ENCODE results near the gene CLEC1B. TPM values are rescaled to one million over a fixed set of nuclear protein-coding genes. Genes with fewer than 3 reads are reported as not detected.

The CLEC1B gene
- total and polyA plus RNA-seq, 10 of the 15 experiments (the other 5 are each of a cell fraction or from before 2014, with no cell fraction given): not detected

- TF ChIP-seq, protein P1, sequence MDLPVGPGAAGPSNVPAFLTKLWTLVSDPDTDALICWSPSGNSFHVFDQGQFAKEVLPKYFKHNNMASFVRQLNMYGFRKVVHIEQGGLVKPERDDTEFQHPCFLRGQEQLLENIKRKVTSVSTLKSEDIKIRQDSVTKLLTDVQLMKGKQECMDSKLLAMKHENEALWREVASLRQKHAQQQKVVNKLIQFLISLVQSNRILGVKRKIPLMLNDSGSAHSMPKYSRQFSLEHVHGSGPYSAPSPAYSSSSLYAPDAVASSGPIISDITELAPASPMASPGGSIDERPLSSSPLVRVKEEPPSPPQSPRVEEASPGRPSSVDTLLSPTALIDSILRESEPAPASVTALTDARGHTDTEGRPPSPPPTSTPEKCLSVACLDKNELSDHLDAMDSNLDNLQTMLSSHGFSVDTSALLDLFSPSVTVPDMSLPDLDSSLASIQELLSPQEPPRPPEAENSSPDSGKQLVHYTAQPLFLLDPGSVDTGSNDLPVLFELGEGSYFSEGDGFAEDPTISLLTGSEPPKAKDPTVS (IDR thresholded peaks at IDR 0.05; ENCODE audit: low read depth, low read length): no peak
Measured at GRCh38 chr12:10012630-10013330, 13.9 kb upstream of the CLEC1B start (continued).

DNA sequence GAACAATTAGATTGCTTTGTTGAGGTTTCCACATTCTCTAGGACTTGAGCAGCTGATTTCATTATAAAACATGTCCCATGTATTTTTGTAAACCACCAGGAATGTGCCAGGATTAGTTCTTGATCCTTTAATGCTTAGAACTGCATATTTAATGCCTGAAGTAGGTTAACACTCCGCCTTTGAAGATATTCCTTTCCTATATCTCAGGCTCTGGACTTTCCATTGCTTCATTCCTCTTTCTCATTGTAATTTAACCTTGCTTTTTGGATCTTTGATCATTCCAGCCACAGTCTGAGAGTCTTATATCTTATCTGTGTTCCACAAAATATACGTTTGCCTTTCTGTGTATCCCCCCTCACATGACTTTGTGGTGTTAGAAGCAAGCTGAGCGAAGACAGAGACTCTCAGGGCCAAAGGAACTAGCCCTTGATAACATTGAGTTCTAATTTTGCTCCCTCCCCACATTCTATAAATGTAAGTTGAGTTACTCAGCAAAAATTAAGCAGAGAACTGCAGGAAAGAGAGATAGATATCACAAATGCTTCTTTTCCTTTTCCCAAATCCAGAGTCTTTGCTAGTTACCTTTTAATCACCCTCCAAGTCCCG lies 2.4 kb upstream of the CLEC1B start:
- in situ Hi-C loops (cut with MboI) (no loop called here), intact Hi-C loops (cut with micrococcal nuclease; ENCODE audit: unreplicated experiment) (no loop called here)
- Histone ChIP-seq H3K4me3 (no peak overlapping the region), H3K36me3 (ENCODE audit: control insufficient read depth in 2 of 2, insufficient read depth in 2 of 2, low read length in 1 of 2) (no peaks in the 10 kb centered on the region), H3K4me1 (ENCODE audit: control insufficient read depth, insufficient read depth, low read length) (no peaks in the 10 kb centered on the region), H3K4me2 (ENCODE audit: control insufficient read depth, insufficient read depth) (no peak overlapping the region), H3K79me2 (ENCODE audit: control insufficient read depth, insufficient read depth, low read length) (no peaks in the 10 kb centered on the region), H3K27me3 (replicated peaks in 1 of 2; ENCODE audit: control insufficient read depth in 2 of 2, insufficient read depth in 2 of 2, low read length in 1 of 2) (peaks cover 0 to 2% of the 10 kb centered on the region in 2 experiments; a peak in 2 of 4 replicates), H2AFZ (ENCODE audit: control insufficient read depth, low read depth, low read length) (no peak overlapping the region), H3K9ac (ENCODE audit: control insufficient read depth, insufficient read depth, low read length) (no peak overlapping the region), H3K27ac (ENCODE audit: control insufficient read depth, insufficient read depth) (no peak overlapping the region), H3K9me3 (replicated peaks; ENCODE audit: control insufficient read depth, insufficient read depth, low read length) (no peaks in the 10 kb centered on the region), H4K20me1 (ENCODE audit: control insufficient read depth, insufficient read depth) (no peaks in the 10 kb centered on the region)
- ChIA-PET SMC1A (ENCODE audit: uncharacterized antibody, unreplicated experiment) (interaction anchor here (1.1 to 2.4 kb wide), 2 partner anchors 10 to 24 kb away, joined by 3 to 10 read pairs; partner anchors contain the start of gene CLEC12B), RAD21 (ENCODE audit: unreplicated experiment) (interaction anchor here (1.2 kb wide), 1 partner anchor 29 kb away, joined by 3 read pairs; the partner anchor contains the start of gene CLEC9A), CTCF (no interaction called here), POLR2A (no interaction called here)
- no TSS peak for BruUV-seq (replicated peaks)
- DNase-seq (ENCODE audit: low read depth, low spot score) (no peak), ATAC-seq (no peak), FAIRE-seq (no peak)
- 19% methylated on average over 4 of the region's 4 CpGs for WGBS (ENCODE audit: insufficient coverage, insufficient replicate concordance, low lambda C conversion rate, missing lambda C conversion rate)
- TF ChIP-seq RCOR1 (conservative IDR thresholded peaks at IDR 0.05; ENCODE audit: low read depth, low read length) (no peak), IKZF2 (IDR thresholded peaks at IDR 0.05) (no peak), IRF4 (IDR thresholded peaks at IDR 0.05; ENCODE audit: low read depth, low read length) (no peak), REST (IDR thresholded peaks at IDR 0.05; ENCODE audit: low read depth, low read length) (no peak), TAF1 (IDR thresholded peaks at IDR 0.05; ENCODE audit: borderline replicate concordance, low read depth, low read length) (no peak), RFX5 (IDR thresholded peaks at IDR 0.05; ENCODE audit: low read depth, low read length) (no peak)
